SK-N-MC (cell line): ENCODE results near the gene FAM200B.

Source experiments
- EZH2 ChIP-seq: fragments of 200-600 bp; sonication (generic); IDR thresholded peaks from one replicate; pipeline ENCODE4 v1.6.1; 2017; ENCODE audit warnings: antibody characterized with exemption
- POLR2AphosphoS5 ChIP-seq: IDR thresholded peaks from 2 replicates; pipeline ENCODE4 v1.6.1; 2012; ENCODE audit warnings: mild to moderate bottlenecking, low read depth, low read length, borderline replicate concordance

- TF ChIP-seq EZH2 (no peak), POLR2AphosphoS5 (no peak)
These were observed 21.7 kb upstream of the FAM200B start for GRCh38 chr4:15659768-15660570.
